HTERT RPE-1 (cell line): ENCODE results near the gene EPN1.

Experiments used
- in situ Hi-C: fragments of 300-500 bp; cut with MboI; formaldehyde crosslinking; loops from 4 replicates; pipeline ENCODE4 v1.14.3; 2020; ENCODE audit warnings: low sequenced_read_pairs

The EPN1 gene

GRCh38 chr19:55691561-55692481, 16.8 kb downstream of the EPN1 start:
- in situ Hi-C loops, result no loop called here

DNA sequence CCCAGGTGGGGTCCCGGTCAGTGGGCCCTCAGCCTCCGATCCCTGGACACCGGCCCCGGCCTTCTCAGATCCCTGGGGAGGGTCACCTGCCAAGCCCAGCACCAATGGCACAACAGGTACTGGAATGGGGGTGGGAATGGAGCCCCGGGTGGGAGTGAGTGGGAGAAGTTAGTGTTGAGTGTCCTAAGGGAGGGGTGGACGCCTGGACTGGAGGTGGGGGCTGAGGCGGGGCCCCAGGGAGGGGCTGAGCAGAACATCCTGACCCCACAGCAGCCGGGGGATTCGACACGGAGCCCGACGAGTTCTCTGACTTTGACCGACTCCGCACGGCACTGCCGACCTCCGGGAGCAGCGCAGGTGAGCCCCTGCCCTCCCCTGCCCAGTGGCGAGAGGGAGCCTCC, 17.7 kb downstream of the EPN1 start:
- in situ Hi-C loops, result no loop called here

GRCh38 chr19:55693336-55693974, 18.4 kb downstream of the EPN1 start:
- in situ Hi-C loops, result no loop called here

DNA sequence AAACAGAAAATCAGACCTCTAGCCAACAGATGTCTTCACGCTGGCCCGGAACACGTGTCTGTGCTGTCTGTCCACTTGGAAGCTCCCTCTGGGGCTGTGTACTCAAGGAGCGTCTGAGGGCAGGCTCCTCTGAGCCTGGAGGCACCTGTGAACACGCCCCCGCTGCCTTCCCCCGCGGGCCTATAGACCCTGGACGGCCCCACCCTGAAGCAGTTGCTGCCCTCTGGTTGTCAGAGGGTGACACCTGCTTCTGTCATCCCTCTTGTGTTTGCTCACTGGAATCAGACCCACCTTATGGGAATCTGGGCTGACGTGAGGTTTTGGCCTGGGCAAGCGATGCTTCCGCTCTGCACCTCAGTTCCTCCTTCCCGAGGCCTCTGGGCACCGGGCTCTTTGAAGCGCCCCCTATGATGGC, 19.2 kb downstream of the EPN1 start:
- in situ Hi-C loops, result no loop called here

GRCh38 chr19:55694656-55695491, 19.8 kb downstream of the EPN1 start:
- in situ Hi-C loops, result no loop called here

DNA sequence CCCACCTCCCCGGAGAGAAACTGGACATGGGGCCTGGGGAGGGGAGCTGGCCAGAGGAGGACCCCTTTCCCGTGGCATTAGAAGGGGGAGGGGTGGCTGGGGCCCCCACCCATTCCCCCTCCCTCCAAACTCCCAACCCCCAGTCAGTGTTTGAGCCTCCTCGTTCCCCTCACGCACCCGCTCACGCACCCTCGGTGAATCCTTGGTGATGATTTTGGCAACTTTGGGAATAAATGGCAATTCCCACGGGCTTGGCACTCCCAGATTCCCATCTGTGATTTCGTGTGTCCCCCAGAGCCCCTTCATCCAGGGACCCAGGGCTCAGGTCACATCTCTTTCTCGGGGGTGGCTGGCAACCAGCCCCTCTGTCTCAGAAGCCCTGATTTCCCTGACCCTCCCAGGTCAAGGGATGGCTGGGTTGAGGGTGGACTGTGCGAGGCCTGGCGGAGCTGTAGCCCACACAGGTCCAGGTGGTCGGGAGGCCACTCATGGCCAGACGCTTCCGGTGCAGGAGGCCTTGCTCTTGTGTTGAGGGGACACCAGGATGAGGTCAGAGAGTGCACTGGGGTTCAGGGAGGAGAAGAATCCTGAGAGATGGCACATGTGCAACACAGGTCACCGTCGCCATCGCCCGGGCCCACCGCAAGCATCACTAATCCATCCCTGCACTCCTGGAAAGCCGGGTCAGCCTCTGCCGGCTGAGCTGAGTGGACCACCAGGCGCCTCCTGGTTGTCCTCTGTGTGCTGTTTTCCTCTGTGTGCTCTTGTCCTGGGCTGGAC, 20.7 kb downstream of the EPN1 start:
- in situ Hi-C loops, result no loop called here

DNA sequence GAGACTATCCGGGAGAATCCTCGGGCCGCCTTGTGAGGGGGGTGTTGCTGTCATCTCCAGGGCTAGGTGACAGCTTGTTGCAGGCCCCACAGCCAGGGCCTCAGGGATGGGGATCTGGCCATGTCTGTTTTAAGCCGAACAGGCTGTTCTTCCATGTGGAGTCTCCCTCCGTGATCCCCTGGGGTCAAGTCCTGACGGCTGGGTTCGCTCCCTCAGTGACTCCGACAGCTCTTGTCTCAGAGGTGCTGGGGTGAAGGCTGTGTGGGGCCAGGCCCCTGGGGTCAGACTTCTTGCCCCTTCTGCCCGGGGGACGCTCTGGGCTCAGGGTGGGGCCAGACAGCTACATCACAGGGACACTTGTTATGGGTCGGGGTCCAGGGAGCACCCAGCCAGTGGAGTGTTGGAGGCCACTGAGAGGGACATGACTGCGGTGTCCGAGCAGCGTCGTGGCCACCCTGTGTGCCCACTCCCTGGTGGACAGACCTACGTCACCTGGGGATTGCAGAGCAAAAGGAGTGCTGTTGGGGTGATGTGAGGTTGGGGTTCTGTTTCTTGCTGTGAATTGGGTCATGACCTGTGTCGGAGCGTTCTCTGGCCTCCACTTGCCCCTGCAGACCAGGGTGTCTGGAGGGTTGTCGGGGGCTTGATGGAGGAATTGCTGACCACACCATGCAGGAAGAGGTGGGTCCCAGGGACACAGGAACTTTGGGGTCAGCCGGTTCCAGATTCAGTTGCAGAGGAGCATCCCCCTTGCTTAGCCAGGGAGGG, 21.5 kb downstream of the EPN1 start:
- in situ Hi-C loops, result no loop called here

DNA sequence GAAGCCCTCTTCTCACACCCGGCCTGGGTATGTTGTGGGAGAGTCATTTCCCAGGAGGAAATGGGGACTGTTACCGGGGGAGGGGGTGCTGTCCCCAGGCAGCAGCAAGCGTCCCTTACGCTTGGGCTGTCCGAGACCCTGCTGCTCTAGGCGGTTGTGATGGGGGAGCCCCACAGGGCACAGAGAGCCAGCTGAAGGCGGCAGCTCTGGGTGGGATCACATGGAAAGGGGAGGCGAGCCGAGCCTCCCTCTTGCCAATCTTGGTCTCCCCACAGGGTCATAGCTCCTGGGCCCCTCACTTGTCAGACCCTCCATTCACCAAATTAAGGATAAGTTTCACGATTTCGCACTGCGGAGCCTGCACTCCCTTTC, 22.0 kb downstream of the EPN1 start:
- in situ Hi-C loops, result no loop called here

- in situ Hi-C loops, result no loop called here
Observed at GRCh38 chr19:55697698-55698097, 22.7 kb downstream of the EPN1 start.

- in situ Hi-C loops, result no loop called here
Observed at GRCh38 chr19:55698256-55698655, 23.2 kb downstream of the EPN1 start.

- in situ Hi-C loops, result no loop called here
Observed at GRCh38 chr19:55699221-55699620, 24.2 kb downstream of the EPN1 start.

DNA sequence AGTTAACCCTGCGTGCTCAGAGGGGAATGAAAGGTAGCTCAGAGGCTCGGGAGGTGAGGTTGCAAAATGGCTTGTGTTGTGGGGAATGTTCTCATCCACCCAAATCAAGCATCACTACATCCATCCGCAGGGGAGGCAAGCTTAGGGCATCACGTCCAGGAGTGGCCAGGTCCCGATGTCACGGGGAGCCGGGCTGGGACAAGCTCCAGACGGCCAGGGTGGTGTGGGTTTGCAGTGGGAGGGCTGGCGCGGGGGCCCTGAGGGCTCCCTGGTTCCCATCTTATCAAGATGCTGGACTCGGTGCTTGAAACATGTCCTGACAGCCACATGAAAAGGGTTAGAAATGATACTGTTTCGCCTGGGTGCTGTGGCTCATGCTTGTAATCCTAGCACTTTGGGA, 25.8 kb downstream of the EPN1 start:
- in situ Hi-C loops, result no loop called here

DNA sequence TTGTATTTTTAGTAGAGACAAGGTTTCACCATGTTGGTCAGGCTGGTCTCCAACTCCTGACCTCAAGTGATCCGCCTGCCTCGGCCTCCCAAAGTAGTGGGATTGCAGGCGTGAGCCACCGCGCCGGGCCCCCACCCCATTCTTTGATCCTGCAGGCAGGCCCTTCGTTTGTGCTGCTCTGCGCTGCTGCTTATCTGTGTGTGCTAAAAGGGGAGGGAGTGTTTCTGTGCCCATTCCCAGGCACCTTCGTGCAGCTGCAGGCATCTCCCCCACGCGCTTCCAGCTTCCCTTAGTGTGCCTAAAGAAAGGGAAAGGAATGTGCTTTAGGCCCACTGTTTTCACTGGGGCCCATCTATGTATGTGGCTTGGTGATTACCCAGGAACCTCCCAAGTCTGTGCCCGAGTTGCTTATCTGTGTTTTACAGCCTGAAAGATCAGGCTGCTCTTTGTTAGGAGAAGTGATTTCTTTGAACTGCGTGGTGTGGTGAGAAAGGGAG, 27.2 kb downstream of the EPN1 start:
- in situ Hi-C loops, result no loop called here

DNA sequence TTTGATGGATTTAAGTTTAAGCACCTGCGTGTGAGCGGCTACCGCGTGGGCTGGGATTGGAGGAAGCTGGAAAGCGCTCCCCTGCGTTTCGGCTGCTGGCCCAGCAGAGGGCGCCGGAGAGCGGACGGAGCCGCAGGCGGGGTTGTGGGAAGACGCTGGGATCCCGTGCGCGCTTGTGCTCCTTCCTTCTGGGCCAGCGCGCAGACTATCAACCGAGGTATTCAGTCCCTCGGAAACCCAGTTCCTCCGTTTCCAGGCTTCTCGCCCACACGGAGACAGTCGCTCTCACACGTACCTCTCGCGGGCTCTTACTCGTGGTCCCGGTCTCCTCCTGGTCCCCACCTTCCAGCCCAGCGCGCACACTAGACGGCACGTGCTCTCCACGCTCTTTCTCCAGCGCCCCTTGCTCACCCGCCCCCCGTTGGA, 28.8 kb downstream of the EPN1 start:
- in situ Hi-C loops, result no loop called here

DNA sequence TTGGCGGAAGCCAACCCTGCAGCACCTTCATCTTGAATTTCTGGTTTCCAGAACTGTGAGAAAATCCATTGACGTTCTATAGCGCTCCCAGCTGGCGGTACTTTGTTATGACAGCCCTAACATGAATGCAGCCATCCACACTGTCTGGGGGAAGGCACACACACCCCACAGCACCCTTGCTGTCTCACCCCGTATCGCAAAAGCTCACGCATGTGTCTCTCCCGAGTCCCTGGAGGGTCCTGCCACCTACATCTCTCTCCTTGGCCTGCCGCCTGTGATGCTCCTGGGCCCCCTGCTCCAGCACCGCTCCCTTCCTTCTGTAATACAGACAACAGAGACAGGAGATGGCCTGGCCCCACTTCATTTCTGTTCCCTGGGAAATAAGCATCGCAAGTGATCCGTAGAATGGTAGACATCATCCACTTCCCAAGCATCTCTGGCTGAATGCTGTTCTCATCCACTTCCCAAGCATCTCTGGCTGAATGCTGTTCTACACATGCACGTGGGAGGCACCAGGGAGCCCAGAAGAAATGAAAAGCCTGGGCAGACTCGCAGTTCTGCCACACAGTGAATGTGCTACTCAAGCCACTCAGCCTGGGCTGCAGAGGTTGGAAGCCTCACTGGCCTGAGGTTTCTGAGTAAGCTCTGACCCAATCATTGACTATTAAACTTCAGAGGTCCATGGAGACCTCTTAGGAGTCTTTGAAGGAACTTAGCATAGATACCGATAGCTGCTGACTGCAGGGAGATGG, 29.6 kb downstream of the EPN1 start:
- in situ Hi-C loops, result no loop called here

DNA sequence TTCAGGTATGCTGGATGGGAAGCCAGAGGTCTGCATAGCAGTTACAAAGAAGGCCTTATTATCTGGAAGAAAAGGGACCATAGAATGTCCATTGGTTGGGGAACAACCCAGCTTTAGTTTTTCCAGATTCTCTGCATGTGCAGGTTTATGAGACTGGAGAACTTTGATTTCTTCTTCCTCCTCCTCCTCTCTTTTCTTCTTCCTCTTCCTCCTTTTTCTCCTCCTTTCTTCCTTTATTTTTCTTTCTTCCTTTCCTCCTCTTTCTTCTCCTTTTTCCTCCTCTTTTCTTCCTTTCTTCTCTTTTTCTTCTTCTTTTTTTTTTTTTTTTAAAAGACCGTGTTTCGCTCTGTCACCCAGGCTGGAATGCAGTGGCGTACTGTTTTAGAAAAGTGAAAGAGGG, 30.9 kb downstream of the EPN1 start:
- in situ Hi-C loops, result no loop called here

DNA sequence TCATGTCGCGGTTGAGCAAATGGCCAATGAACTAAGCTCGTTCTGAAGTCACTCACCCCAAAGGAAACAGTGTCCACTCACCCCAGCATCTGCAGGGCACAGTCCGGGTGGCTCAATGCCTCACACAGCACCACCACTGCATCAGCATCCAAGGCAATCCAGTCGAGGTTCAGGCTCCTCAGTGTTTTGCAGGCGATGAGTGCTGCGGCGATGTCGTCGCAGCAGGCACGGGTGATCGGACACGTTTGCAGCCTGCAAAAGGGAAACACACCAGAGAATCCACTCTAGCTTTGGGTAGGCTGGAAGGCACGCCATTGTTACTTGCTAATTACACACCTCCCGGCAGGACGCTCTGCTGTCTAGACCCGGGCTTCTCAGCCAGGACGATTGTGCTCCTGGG, 36.7 kb downstream of the EPN1 start:
- in situ Hi-C loops, result no loop called here

DNA sequence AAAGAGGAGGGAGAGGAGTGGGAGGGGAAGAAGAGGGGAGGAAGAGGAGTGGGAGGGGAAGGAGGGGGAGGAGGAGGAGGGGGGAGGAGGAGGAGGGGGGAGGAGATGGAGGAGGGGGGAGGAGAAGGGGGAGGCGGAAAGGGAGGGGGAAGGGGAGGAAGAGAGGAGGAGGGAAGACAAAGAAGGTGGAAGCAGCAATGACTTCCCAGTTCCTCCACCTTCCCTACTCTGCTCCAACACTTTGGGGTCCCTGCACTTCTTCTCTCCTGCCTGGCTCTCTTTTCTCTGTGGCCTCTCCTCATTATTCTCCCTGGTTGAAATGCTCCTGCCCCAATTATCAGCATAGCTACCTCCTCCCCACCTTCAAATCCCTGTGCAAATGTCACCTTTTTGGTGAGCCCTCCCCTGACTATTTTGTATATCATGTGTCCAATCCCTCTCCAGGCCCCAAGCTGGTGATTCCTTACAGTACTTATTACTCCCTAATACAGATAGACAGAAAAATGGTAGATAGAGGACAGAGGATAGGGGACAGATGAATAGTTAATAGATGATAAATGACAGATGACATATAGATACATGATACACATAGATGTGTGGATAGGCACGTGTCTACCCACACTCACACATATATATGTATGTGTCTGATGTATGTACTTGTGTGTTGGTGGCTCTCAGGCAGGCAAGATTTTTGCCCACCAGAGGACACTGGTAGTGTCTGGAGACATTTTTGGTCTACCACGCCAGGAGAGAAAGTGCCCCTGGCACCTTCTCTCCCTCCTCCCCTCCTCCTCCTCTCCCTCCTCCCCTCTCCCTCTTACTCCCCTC, 38.0 kb downstream of the EPN1 start:
- in situ Hi-C loops, result no loop called here
